ENCODE results near the gene IKZF5. TPM values are rescaled to one million over a fixed set of nuclear protein-coding genes. Genes with fewer than 3 reads are reported as not detected.

The IKZF5 gene
- total RNA-seq, 5 donors from 2014 or later (not counting 1 experiment from before 2014, with no cell fraction given) = 22.6 to 68.1 (median 29.4) TPM

DNA sequence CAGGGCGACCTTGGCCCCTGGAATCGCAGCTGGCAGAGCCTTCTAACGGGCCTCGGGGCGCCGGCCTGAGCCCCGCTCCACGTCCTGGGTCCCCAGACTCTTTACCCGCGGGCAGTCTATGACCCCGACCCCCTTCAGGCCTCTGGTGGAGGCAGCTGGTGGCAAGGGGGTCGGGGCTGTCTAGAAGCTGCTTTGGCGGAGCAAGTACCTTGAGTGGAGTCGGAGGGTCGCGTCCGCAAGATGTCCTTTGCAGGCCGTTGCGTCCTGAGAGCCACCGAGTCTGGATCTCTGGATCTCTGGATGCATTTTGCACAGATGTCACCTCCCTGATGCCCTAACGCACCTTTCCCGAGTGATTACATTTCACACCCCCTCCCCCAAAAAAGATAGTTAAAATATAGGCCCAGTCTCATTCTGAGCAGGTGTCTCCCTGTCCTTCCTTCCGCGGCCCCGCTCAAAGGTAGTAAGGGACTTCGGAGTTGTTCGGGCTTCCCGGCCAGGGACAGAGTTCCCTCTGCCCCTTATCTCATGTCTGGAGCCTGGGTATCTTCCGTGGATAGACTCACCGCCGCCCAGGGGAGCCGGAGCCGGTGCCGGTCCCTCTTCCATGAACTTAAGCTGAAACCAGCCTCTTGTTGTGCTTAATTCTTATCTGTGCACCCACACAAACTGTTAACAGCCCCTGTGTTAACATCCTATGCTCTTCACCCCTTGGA is 668 bp upstream of the IKZF5 start:
- ATAC-seq (replicated peaks in 1 of 4) (peak in 1 of 4 experiments; percentile 23), DNase-seq (peak in 11 of 35 experiments; percentile 2 to 29 (median 10))
- Mint-ChIP-seq H3K27ac (peak overlapping the region; percentile 99), H3K4me3 (peak overlapping the region; percentile 94 to 99 (median 99)), H3K36me3 (peaks cover 16% of the 10 kb centered on the region), H3K9me3 (no peaks in the 10 kb centered on the region), H3K4me1 (peaks cover 55 to 62% (median 56%) of the 10 kb centered on the region in 3 donors), H3K27me3 (no peaks in the 10 kb centered on the region)
- Histone ChIP-seq H3K4me3 (ENCODE audit: control insufficient read depth in 1 of 2, extremely low read depth in 1 of 2, low read length in 1 of 2) (peak overlapping the region; percentile 70 to 89), H3K9me3 (no peaks in the 10 kb centered on the region), H3K4me1 (ENCODE audit: control insufficient read depth in 1 of 2, extremely low read depth in 1 of 2, insufficient read depth in 2 of 2, low read length in 2 of 2) (peaks cover 17 to 19% of the 10 kb centered on the region in 2 experiments), H3K36me3 (ENCODE audit: control insufficient read depth in 2 of 2, extremely low read depth in 1 of 2, insufficient read depth in 1 of 2, low read length in 1 of 2) (peaks cover 0 to 4% of the 10 kb centered on the region in 2 donors), H3K27ac (ENCODE audit: low read length) (peak overlapping the region; percentile 79), H3K27me3 (replicated peaks in 1 of 2; ENCODE audit: control insufficient read depth in 2 of 2, extremely low read depth in 1 of 2, insufficient read depth in 2 of 2, low read length in 1 of 2) (no peaks in the 10 kb centered on the region)
- 2% methylated on average over 32 of the region's 34 CpGs for WGBS (ENCODE audit: insufficient coverage)
- CTCF ChIA-PET = interaction anchor here in 1 of 2 donors (1.1 to 2.4 kb wide), 2 partner anchors 13 to 28 kb away, joined by 3 to 18 read pairs; partner anchors contain the start of gene PSTK
- POLR2A ChIA-PET = no interaction called here

DNA sequence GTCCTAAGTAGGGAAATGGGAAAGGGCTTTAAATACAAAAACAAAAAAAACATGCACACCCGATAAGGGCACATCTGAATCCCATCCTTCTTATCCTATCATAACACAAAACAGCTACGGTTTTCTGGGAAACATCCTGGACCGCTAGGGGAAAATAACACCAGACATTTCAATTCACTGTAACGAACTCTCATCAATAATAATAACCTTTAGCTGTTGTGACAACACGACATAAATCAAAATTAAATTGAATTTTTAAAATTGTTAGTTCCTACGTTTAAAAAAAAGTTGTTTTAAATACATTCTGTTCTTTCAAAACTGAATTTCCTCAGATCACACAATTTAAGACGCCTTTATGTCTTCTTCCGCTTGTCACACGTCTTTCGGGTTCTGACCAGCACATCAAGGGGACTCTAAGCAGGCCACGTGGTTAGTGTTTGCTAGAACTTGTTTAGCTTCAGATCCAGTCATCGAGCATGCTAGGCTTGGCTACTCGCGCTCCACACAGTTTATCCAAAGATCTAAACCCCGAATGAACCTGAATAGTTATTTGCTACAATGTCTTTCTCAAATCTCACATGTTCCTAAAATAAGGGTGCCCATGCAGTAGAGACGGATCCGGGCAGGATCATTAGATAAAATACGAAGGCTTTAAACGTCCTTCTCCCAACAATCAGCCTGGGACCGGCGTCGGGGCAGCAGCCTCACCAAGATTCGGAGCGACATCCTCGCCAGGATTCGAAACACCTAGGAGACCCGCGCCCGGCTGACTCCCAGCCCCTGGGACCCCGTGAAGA is 839 bp downstream of the IKZF5 start:
- Mint-ChIP-seq H3K27ac (peak overlapping the region; percentile 99), H3K36me3 (peaks cover 11% of the 10 kb centered on the region), H3K4me3 (peak overlapping the region; percentile 94 to 99 (median 99)), H3K9me3 (no peaks in the 10 kb centered on the region), H3K27me3 (no peaks in the 10 kb centered on the region), H3K4me1 (peaks cover 63 to 67% (median 65%) of the 10 kb centered on the region in 3 donors)
- peak overlapping the region; percentile 95 for H3K27ac ChIP-seq (ENCODE audit: low read length)
- peaks cover 0 to 4% of the 10 kb centered on the region in 2 donors for H3K36me3 ChIP-seq (ENCODE audit: control insufficient read depth in 2 of 2, extremely low read depth in 1 of 2, insufficient read depth in 1 of 2, low read length in 1 of 2)
- ChIA-PET POLR2A (interaction anchor here (0.6 to 1.6 kb wide), 10 partner anchors 9 to 634 kb away, joined by 3 to 10 read pairs (median 4); partner anchors contain the start of gene PSTK (in 1 of the 2)), CTCF (interaction anchor here in 1 of 2 donors (0.6 to 2.4 kb wide), 5 partner anchors 14 to 29 kb away, joined by 3 to 18 read pairs (median 3); partner anchors contain the start of gene PSTK)
- no peaks in the 10 kb centered on the region for H3K27me3 ChIP-seq (replicated peaks in 1 of 2; ENCODE audit: control insufficient read depth in 2 of 2, extremely low read depth in 1 of 2, insufficient read depth in 2 of 2, low read length in 1 of 2)
- ATAC-seq (replicated peaks in 1 of 4) (peak in 3 of 4 experiments; percentile 26 to 35 (median 30)), DNase-seq (peak; percentile 4 to 72 (median 40))
- H3K4me1 ChIP-seq (ENCODE audit: control insufficient read depth in 1 of 2, extremely low read depth in 1 of 2, insufficient read depth in 2 of 2, low read length in 2 of 2) = peaks cover 17 to 19% of the 10 kb centered on the region in 2 experiments
- no peaks in the 10 kb centered on the region for H3K9me3 ChIP-seq
- peak overlapping the region; percentile 77 to 89 for H3K4me3 ChIP-seq (ENCODE audit: control insufficient read depth in 1 of 2, extremely low read depth in 1 of 2, low read length in 1 of 2)
- WGBS (ENCODE audit: insufficient coverage) = 1% methylated on average over 19 of the region's 30 CpGs

DNA sequence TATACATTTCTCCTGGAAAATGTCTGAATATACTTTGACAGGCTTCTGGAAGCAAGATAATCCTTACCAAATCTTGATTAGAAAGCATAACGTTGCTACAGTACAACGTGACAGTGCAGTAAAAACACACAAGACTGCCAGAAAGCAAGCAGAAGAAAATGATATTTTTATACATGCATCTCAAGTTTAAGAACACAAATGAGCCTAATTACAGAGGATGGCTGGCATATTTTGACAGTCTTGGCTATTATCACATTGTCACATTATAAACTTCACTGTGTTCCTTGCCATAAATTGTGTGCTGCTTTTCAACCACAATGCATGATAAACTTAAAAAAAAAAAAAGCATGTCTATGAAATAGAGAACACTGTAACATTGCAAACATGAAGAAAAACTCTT is 4.3 kb downstream of the IKZF5 start:
- no peaks in the 10 kb centered on the region for H3K27me3 ChIP-seq (replicated peaks in 1 of 2; ENCODE audit: control insufficient read depth in 2 of 2, extremely low read depth in 1 of 2, insufficient read depth in 2 of 2, low read length in 1 of 2)
- peaks cover 13 to 14% of the 10 kb centered on the region in 2 experiments for H3K4me1 ChIP-seq (ENCODE audit: control insufficient read depth in 1 of 2, extremely low read depth in 1 of 2, insufficient read depth in 2 of 2, low read length in 2 of 2)
- POLR2A ChIA-PET = interaction anchor here in 1 of 2 donors (1.1 kb wide), 1 partner anchor 20 kb away, joined by 3 read pairs; no protein-coding TSS in a partner anchor
- no peak for DNase-seq
- H3K4me3 Mint-ChIP-seq = no peak overlapping the region
- no peaks in the 10 kb centered on the region for H3K9me3 Mint-ChIP-seq
- H3K27ac Mint-ChIP-seq = no peak overlapping the region
- WGBS (ENCODE audit: insufficient coverage) = 83% methylated on average over 1 of the region's 2 CpGs
- ATAC-seq (replicated peaks in 1 of 4) = no peak
- H3K4me1 Mint-ChIP-seq = peaks cover 70 to 77% (median 76%) of the 10 kb centered on the region in 3 donors
- H3K27ac ChIP-seq (ENCODE audit: low read length) = no peak overlapping the region
- no peaks in the 10 kb centered on the region for H3K9me3 ChIP-seq
- peaks cover 13% of the 10 kb centered on the region for H3K36me3 Mint-ChIP-seq
- H3K4me3 ChIP-seq (ENCODE audit: control insufficient read depth in 1 of 2, extremely low read depth in 1 of 2, low read length in 1 of 2) = no peak overlapping the region
- CTCF ChIA-PET = no interaction called here
- H3K36me3 ChIP-seq (ENCODE audit: control insufficient read depth in 2 of 2, extremely low read depth in 1 of 2, insufficient read depth in 1 of 2, low read length in 1 of 2) = peaks cover 0 to 6% of the 10 kb centered on the region in 2 donors
- no peaks in the 10 kb centered on the region for H3K27me3 Mint-ChIP-seq

DNA sequence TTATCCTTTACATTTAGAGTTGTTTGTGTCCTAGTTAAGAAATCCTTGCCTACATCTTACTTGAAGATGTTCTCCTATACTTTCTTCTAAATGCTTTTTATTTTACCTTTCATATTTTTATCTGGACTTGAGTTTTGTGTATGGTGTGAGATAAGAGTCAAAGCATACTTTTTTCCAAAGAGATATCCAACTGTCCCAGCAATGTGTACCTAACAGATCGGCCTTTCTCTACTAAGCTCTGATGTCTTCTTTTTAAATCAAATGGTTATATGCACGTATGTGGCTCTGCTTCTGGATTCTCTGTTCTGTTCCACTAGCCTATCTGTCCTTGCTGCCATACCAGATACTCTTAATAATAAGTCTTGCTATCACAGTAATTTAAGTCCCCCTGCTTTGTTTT is 7.2 kb downstream of the IKZF5 start:
- ChIA-PET POLR2A (no interaction called here), CTCF (interaction anchor here in 1 of 2 donors (0.5 to 0.6 kb wide), 2 partner anchors 23 to 42 kb away, joined by 3 to 6 read pairs; no protein-coding TSS in a partner anchor)
- Histone ChIP-seq H3K27me3 (replicated peaks in 1 of 2; ENCODE audit: control insufficient read depth in 2 of 2, extremely low read depth in 1 of 2, insufficient read depth in 2 of 2, low read length in 1 of 2) (no peaks in the 10 kb centered on the region), H3K4me1 (ENCODE audit: control insufficient read depth in 1 of 2, extremely low read depth in 1 of 2, insufficient read depth in 2 of 2, low read length in 2 of 2) (peaks cover 5 to 6% of the 10 kb centered on the region in 2 experiments), H3K27ac (ENCODE audit: low read length) (no peak overlapping the region), H3K36me3 (ENCODE audit: control insufficient read depth in 2 of 2, extremely low read depth in 1 of 2, insufficient read depth in 1 of 2, low read length in 1 of 2) (peaks cover 0 to 31% of the 10 kb centered on the region in 2 donors), H3K9me3 (no peaks in the 10 kb centered on the region), H3K4me3 (ENCODE audit: control insufficient read depth in 1 of 2, extremely low read depth in 1 of 2, low read length in 1 of 2) (no peak overlapping the region)
- no peak overlapping the region for H3K4me3 Mint-ChIP-seq
- no peak for ATAC-seq (replicated peaks in 1 of 4)
- WGBS (ENCODE audit: insufficient coverage) = 90% methylated on average over 2 of the region's 2 CpGs
- peaks cover 61 to 71% (median 64%) of the 10 kb centered on the region in 3 donors for H3K4me1 Mint-ChIP-seq
- DNase-seq = no peak
- H3K9me3 Mint-ChIP-seq = no peaks in the 10 kb centered on the region
- peaks cover 19% of the 10 kb centered on the region for H3K36me3 Mint-ChIP-seq
- no peaks in the 10 kb centered on the region for H3K27me3 Mint-ChIP-seq
- peak overlapping the region in 1 of 2 donors; percentile 49 for H3K27ac Mint-ChIP-seq

DNA sequence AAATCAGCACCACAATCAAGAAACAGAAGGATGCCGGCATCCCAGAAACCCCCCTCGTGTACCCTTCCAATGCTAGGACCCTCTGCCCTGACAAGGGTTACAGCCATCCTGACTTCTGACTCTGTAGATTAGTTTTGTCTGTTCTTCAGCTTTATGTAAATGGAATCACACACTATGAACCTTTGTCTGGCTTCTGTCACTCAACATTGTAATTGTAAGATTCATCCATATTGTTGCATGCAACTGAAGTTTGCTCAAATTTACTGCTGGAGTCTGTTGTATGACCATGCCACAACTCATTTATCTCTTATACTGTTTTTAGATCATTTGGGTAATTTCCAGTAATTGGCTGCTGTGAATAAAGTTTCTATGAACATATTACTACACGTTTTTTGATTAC is 8.4 kb downstream of the IKZF5 start:
- Histone ChIP-seq H3K36me3 (ENCODE audit: control insufficient read depth in 2 of 2, extremely low read depth in 1 of 2, insufficient read depth in 1 of 2, low read length in 1 of 2) (peaks cover 0 to 39% of the 10 kb centered on the region in 2 donors), H3K9me3 (no peaks in the 10 kb centered on the region), H3K27me3 (replicated peaks in 1 of 2; ENCODE audit: control insufficient read depth in 2 of 2, extremely low read depth in 1 of 2, insufficient read depth in 2 of 2, low read length in 1 of 2) (no peaks in the 10 kb centered on the region), H3K4me3 (ENCODE audit: control insufficient read depth in 1 of 2, extremely low read depth in 1 of 2, low read length in 1 of 2) (no peak overlapping the region), H3K27ac (ENCODE audit: low read length) (no peak overlapping the region), H3K4me1 (ENCODE audit: control insufficient read depth in 1 of 2, extremely low read depth in 1 of 2, insufficient read depth in 2 of 2, low read length in 2 of 2) (peaks cover 4 to 5% of the 10 kb centered on the region in 2 experiments)
- ChIA-PET CTCF (interaction anchor here in 1 of 2 donors (1.0 to 1.1 kb wide), 2 partner anchors 17 to 23 kb away, joined by 3 read pairs; no protein-coding TSS in a partner anchor), POLR2A (no interaction called here)
- Mint-ChIP-seq H3K9me3 (no peaks in the 10 kb centered on the region), H3K4me1 (peaks cover 50 to 63% (median 56%) of the 10 kb centered on the region in 3 donors), H3K36me3 (peaks cover 23% of the 10 kb centered on the region), H3K27me3 (no peaks in the 10 kb centered on the region), H3K4me3 (no peak overlapping the region), H3K27ac (peak overlapping the region; percentile 3 to 41)
- WGBS (ENCODE audit: insufficient coverage) = no CpG with 5 or more reads among the region's 3 CpGs
- ATAC-seq (replicated peaks in 1 of 4) (no peak), DNase-seq (no peak)

DNA sequence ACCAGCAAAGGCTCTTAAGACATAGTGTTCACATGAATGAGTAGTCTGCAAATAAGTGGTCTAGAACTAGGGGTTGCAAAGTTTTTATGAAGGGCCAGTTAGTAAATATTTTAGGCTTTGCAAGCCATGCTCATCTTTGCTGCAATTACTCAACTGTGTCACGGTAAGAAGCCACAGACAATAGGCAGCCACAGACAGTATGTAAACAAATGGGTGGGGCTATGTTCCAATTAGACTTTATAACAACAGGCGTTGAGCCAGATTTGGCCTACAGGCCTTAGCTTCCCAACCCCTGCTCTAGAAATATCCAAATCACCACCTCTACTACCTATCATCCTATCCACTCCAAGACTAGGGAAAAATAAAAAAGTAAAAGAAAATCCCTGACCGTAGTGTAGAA is 9.2 kb downstream of the IKZF5 start:
- H3K27ac ChIP-seq (ENCODE audit: low read length) = no peak overlapping the region
- peaks cover 0 to 5% of the 10 kb centered on the region in 2 experiments for H3K4me1 ChIP-seq (ENCODE audit: control insufficient read depth in 1 of 2, extremely low read depth in 1 of 2, insufficient read depth in 2 of 2, low read length in 2 of 2)
- Mint-ChIP-seq H3K36me3 (peaks cover 27% of the 10 kb centered on the region), H3K27ac (peak overlapping the region; percentile 16 to 19), H3K9me3 (no peaks in the 10 kb centered on the region), H3K27me3 (no peaks in the 10 kb centered on the region), H3K4me3 (no peak overlapping the region), H3K4me1 (peaks cover 45 to 57% (median 57%) of the 10 kb centered on the region in 3 donors)
- DNase-seq = no peak
- peaks cover 0 to 45% of the 10 kb centered on the region in 2 donors for H3K36me3 ChIP-seq (ENCODE audit: control insufficient read depth in 2 of 2, extremely low read depth in 1 of 2, insufficient read depth in 1 of 2, low read length in 1 of 2)
- H3K9me3 ChIP-seq = no peaks in the 10 kb centered on the region
- ChIA-PET POLR2A (interaction anchor here (1.4 to 1.6 kb wide), 2 partner anchors 8 to 9 kb away, joined by 3 to 5 read pairs; partner anchors contain the start of gene IKZF5 (in 1 of the 2)), CTCF (interaction anchor here in 1 of 2 donors (0.6 to 1.1 kb wide), 3 partner anchors 17 to 1556 kb away, joined by 3 read pairs; no protein-coding TSS in a partner anchor)
- no CpG with 5 or more reads among the region's 3 CpGs for WGBS (ENCODE audit: insufficient coverage)
- H3K4me3 ChIP-seq (ENCODE audit: control insufficient read depth in 1 of 2, extremely low read depth in 1 of 2, low read length in 1 of 2) = no peak overlapping the region
- no peak for ATAC-seq (replicated peaks in 1 of 4)
- H3K27me3 ChIP-seq (replicated peaks in 1 of 2; ENCODE audit: control insufficient read depth in 2 of 2, extremely low read depth in 1 of 2, insufficient read depth in 2 of 2, low read length in 1 of 2) = no peaks in the 10 kb centered on the region

Data from T-cell (primary cell).